Cortex of kidney (tissue), 1 donor: ENCODE measurements around the gene WWOX.
"Not testable (repeated sequence)": the region's sequence is repeated elsewhere in the genome, so short reads cannot be mapped to it uniquely, and the experiment has no call there.

Experiments used
- DNase-seq: peaks from one replicate; lab custom pipeline; 2025; lab: John Stamatoyannopoulos, UW

Gene WWOX

DNA sequence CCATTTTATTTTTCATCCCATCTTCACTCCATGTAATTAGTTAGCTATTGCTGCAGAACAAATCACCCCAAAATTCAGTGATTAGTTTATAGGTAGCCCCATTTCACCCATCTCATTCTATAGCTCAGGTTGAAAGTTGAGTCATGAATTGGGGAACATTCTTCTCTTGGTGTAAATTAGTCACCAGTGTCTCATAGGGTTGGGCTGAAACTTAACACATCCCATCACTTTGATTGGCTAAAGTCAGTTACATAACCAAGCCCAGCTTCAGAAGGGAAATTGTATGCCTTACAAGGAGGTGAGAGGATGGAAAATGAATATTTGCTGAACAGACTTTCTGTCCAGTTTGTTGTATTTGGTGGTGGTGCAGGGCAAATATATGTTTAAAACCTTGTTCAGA lies 477.5 kb downstream of the WWOX start:
- DNase-seq = no peak

DNA sequence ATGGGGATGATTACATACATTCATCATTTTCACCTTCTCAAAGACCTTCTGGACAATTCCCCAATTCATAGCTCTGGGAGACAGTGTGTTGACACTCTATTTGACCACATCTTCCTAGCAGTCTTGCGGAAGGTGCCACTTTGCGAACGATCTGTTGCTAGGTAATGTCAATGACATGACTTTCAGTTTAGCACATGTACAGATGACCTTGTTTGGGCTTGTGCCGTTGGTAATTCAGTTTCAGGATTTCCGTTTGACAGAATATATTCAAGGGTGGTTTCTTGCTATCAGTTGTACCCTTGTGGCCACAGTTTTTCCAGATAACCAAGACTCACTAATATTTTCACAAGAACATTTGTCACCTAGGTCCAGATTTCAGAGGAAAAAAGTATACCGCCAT lies 478.2 kb downstream of the WWOX start:
- no peak for DNase-seq

DNA sequence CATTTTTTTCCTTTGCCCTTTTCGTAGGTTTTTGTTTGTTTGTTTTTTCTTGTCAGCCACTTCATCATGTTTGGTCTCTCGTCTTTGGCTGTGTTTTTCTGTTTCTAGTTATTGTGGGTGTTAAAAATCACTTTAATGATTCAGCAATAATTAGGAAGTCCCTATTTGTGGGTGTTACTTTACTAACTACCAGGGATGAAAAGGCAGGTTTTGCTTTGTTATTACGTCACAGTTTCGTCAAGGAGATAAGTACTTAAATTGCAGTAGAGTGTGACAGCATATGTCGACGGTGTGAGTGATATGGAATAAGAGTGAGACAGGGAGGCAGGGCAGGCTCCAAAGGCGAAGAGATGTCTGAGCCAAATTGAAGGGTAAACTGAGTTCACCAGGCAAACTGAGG lies 479.6 kb downstream of the WWOX start:
- no peak for DNase-seq

DNA sequence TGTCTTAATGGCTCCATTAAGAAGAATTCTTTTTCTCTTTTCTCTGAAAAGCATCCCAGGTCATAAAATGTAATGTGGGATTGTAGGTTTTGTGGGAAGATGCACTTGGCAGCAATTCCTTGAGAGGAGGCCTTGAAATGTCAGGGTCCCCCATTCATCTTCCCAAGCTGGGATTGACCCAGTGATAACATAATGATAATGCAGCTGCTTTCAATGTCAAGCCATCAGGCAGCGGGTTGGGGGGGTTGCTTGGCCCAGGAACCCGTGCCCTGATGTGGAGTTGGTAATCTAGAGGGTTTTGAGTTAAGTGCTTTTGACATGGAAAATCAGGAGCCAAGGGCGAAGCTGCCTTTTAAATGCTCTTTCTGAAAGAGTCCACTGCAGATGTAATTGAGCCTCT lies 484.0 kb downstream of the WWOX start:
- DNase-seq = no peak

DNA sequence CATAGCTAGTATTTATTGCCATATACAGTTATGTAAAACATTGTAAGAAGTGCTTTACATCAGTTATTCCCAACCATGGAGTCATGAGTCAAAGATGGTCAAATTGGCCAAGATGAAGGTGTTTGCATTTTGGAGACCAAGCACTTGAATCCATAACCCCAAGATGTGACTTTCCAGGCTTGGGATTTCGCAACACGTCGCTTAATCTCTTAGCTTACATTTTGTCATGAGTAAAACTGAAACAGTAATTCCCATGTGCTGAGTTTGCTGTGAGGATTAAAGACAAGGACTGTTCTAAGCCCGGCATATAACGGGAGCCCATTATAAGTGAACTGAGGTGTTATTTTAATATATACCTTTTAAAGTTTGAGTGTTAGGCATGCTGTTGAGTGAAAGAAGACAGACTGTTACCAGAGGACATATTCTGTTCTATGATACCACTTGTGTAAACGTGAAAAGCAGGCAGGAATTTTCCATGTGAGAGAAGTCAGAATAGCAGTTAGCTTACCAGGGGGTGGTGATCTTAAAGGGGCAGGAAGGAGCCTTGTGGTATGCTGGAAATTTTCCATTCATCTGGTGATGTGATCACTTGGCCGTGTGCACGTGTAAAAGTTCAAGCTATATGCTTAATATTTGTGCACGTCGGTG lies 484.9 kb downstream of the WWOX start:
- DNase-seq = no peak

DNA sequence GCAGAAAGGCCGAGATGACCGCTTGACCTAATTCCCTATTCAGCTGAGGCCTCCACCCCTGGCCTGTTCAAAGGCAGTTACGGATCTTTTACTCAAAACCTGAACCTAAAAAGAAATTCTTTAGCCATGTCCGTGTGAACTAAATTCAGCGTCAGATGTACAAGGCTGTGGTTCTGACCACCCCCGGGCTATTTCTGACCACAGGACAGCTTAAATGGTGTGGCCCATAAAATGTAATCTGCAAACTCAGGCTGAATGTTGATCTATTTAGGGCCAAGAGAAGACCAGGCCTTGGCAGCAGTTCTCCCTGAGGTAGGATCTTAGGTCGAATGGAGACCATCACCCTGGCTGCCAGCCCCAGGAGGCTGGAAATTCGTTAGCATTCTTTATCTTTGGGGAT lies 485.5 kb downstream of the WWOX start:
- DNase-seq = no peak

DNA sequence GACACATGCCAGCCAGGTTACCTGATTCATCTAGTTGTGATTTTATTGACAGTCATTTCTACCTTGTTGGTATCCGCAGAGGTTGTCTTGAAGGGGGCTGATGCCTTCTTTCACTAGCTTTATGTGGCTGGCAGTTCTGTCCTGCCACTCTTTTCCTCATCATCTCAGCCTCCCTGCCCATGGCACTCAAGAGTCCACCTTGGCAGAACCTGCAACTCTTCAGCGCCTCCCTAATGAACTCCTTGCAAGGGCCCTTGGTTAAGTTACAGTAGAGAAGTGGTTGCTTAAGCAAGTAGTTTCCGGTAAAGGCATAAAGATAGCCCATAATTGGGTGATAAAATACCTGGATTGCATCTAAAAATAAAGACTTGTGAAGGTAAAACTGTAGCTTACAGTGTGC lies 489.9 kb downstream of the WWOX start:
- no peak for DNase-seq

DNA sequence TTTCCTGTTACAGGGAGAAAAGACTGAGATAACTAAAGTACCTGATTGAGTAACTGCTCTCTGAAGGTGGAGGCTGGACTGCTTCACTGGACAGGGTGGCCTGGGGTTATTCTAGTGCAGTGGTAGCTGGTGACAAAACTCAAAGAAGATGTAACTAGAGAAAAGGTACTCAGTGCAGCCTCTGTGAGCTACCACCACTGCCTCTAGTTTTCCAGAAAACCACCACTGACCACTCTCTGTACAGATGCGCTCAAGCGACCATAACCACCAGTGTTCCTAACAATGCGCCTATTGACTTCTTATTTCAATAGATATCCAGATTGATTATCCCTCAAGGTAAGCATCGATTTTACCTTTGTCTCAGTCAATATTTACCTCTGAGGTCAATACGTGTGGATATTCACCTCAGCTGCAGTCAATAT lies 492.2 kb downstream of the WWOX start:
- DNase-seq = no peak

DNA sequence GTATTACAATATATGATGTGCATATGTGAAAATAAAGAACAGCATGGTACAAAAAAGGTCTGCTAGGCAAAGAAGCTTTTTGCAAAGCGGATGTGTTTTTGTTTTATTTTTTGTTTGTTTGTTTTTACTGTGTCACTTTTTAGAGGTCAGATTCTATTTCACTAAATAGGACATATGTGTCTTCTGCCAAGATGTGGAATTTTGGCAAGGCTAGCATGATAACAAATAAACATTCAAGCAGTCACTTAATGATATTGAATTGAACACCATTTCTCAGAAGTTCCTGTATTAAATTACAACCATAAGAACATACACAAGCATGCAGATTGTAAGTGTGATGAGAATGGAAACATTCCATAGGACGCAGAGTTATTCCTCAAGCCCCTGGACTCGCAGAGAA lies 492.7 kb downstream of the WWOX start:
- DNase-seq = no peak

- DNase-seq = no peak
These were observed 493.9 kb downstream of the WWOX start for GRCh38 chr16:78593352-78593751.

DNA sequence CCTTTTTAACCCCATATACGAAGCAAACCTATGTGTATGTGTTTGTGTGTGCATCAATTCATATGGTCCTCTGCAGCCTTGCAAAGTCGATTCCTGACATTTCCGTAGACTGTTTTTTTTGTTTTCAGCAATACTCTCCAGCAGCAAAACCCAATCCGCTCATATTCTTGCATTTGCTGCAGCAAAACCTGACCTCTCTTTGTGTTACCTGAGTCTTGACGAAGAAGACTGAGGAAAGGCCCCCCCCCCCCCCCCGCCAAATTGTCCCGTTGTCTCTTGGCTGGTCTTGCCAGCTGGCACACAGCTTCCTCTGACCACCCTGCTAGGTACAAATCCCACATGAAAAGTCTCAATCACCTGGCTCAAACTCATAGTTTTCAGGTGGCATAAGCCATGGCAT lies 494.7 kb downstream of the WWOX start:
- no peak for DNase-seq

- DNase-seq = no peak
These were observed 497.0 kb downstream of the WWOX start for GRCh38 chr16:78596348-78596995.

DNA sequence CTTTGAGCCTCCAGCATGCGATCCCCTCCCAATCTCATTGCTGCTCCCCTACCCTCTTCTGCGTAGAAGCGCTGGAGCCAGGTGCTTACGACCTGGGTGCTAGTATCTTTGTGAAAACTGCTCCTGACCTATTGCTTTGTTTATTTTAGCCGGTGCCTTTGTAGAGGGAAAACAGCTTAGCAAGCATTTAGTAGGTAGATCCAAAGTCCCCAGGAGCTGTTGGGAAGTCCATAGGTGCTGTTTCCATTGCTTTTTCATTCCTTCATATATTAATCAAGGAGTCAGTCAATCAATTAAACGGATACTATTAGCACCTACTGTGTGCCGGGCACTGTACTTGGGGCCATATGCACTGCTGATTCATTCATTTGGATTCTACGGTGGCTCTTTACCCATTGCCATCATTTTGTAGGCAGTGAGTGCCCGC lies 497.6 kb downstream of the WWOX start:
- DNase-seq = no peak

DNA sequence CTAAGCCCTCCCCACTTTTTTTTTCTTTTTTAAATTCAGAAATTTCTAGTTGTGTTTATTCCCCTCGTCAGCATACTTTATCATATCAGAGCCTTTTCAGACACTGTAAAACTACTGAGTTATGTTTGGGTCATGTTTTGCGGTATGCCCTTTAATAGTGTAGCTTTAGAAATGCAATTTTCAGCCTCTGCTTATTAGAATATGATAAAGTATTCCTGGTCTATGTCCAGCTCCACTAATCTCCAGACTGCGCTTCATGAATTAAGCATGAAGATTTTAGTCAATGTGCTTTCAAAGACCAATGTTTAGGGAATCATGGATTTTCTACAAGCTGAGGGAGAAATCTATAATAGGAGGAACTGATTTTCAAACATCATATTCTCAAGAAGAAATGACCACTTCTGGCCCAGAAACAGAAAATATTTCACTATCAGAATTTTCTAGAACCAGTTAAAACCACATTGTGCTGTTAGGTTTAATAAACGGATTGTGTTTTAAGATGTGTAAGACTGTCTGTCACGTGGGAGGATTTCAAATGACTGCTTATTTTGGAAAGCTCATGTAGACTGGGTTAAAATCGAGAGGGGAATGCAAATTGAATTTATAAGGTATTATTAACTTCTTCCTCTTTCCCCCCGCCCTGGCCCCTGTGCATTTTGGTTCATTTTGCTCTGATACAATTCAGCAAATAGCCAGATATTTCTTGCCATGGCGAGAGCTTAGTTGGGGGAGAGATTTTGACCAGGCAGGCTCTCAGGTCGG lies 498.5 kb downstream of the WWOX start:
- no peak for DNase-seq

- no peak for DNase-seq
These were observed 499.8 kb downstream of the WWOX start for GRCh38 chr16:78599271-78599670.

DNA sequence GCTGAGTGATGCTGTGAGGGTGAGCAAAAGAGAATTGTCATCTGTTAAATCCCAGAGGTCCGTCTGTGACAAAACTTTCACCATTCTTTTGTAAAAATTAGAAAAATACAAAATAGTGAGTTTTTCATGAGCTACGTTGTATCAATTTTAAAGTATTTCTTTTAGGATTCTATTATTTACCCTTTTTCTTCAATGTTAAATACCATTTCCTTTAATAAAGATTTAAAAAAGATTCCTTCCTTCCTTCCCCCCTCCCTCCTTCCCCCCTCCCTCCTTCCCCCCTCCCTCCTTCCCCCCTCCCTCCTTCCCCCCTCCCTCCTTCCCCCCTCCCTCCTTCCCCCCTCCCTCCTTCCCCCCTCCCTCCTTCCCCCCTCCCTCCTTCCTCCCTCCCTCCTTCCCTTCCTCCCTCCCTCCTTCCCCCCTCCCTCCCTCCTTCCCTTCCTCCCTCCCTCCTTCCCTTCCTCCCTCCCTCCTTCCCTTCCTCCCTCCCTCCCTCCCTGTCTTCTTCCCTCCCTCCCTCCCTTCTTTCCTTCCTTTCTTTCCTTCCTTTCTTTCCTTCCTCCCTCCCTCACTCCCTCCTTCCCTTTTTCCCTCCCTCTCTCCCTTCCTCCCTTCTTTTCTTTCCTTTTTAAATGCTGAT lies 505.1 kb downstream of the WWOX start:
- not testable (repeated sequence) for DNase-seq

DNA sequence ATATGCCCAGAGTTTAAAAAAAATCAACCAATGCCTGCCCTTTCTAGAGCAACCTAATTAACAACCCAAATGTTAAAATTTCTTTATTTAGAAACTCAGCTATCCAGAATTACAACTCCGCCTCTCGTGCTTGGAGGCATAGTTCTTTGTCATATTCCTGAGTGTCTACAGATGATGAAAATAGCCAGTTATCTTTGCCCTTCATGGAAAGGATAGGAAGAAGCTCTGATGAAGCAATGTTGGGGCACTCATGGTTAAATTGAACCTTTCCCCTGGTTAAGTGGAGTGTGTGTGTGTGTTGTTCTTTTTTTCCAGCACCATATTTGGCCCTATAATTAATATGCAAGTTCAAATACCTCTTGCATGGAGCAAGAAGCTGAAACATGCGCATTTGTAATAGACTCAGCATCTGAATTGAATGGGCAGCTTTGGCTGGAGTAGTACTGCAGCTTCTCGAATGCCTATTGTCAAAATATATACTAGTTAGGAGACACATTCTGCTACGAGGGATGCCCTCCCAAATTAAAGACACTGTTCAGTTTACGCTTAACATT lies 506.2 kb downstream of the WWOX start:
- DNase-seq = no peak

- no peak for DNase-seq
These were observed 507.1 kb downstream of the WWOX start for GRCh38 chr16:78606545-78606944.

GRCh38 chr16:78607022-78607421 lies 507.6 kb downstream of the WWOX start:
- DNase-seq = no peak

GRCh38 chr16:78607465-78607864 lies 508.0 kb downstream of the WWOX start:
- no peak for DNase-seq

DNA sequence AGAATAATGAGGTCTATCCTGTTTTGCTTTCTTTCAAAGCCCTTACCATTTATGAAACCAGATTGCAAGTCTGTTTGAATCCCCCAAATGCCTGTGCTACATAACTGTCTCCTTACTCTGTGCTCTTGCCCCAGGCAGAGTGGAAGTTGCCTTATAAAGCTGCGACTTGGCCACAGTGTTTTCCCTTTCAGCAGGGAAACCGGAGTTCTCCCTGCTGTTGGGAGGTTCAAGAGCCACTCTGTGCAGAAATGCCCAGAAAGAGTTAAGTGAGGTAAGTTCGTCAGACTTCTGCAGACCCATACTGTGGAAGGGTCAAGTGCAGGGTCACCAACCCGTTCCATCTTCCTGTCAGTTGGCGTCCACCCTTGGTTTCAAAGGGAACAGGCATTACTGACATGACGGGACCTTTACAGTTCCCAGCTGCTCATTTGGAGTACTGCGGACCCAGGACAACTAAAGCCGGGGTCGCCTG lies 508.9 kb downstream of the WWOX start:
- DNase-seq = no peak
